DMS79 (cell line): ENCODE results near the gene DGCR2.
"Not testable (repeated sequence)": the region's sequence is repeated elsewhere in the genome, so short reads cannot be mapped to it uniquely, and the experiment has no call there.

Source experiments
- DNase-seq: peaks from one replicate; lab custom pipeline; 2025; lab: John Stamatoyannopoulos, UW

The DGCR2 gene, protein sequence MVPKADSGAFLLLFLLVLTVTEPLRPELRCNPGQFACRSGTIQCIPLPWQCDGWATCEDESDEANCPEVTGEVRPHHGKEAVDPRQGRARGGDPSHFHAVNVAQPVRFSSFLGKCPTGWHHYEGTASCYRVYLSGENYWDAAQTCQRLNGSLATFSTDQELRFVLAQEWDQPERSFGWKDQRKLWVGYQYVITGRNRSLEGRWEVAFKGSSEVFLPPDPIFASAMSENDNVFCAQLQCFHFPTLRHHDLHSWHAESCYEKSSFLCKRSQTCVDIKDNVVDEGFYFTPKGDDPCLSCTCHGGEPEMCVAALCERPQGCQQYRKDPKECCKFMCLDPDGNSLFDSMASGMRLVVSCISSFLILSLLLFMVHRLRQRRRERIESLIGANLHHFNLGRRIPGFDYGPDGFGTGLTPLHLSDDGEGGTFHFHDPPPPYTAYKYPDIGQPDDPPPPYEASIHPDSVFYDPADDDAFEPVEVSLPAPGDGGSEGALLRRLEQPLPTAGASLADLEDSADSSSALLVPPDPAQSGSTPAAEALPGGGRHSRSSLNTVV

DNA sequence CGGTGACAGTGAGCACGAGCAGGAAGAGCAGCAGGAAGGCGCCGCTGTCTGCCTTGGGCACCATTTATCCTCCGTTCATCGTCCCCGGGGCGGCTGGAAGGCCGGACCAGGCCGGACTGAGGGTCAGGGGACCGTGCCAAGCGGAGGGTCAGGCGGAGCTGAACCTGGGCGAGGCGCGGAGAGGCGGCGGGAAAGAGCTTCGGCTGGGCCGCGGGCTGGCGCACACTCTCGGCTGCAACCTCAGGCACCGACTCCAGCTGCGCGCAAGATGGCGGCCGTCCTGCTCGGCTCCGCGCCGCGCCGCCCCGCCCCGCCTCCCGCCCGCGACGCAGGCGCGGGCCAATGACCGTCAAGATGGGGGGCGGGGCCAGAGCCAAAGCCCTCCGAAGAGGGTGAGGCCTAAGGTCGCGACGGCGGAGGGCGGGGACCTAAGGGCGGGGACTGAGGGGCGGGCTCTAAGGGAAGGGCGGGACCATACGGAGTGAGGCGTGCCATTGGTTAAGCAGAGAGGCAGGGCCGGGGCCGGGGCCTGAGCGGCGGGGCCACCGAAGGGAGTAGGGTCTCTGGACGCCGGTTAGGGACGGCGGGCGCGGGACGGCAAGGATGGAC lies at the start of gene DGCR2:
DGCR2 (minus strand) TSS at position 270 of the 609 bp plus-strand sequence; CDS start at position 64, 206 bp downstream.
- peak; percentile 81 for DNase-seq

DNA sequence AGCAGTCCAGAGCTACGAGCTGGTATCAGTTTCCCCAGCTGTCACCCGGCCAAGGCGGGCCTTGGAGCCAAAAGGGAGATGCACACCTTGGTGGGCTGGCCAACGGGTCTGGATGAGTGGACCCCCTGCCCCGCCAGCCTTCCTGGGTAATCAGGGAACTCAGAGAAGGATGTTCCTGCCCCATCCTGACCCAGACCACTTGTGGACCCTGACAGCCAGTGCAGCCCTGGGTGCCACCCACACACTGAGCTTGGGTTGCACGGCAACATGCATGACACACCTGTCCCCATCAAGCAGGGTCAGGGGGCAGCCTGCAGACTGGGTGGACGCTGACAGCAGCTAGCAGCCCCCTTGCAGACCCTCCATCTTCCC lies 47.7 kb upstream of the DGCR2 start:
- DNase-seq = no peak

DNA sequence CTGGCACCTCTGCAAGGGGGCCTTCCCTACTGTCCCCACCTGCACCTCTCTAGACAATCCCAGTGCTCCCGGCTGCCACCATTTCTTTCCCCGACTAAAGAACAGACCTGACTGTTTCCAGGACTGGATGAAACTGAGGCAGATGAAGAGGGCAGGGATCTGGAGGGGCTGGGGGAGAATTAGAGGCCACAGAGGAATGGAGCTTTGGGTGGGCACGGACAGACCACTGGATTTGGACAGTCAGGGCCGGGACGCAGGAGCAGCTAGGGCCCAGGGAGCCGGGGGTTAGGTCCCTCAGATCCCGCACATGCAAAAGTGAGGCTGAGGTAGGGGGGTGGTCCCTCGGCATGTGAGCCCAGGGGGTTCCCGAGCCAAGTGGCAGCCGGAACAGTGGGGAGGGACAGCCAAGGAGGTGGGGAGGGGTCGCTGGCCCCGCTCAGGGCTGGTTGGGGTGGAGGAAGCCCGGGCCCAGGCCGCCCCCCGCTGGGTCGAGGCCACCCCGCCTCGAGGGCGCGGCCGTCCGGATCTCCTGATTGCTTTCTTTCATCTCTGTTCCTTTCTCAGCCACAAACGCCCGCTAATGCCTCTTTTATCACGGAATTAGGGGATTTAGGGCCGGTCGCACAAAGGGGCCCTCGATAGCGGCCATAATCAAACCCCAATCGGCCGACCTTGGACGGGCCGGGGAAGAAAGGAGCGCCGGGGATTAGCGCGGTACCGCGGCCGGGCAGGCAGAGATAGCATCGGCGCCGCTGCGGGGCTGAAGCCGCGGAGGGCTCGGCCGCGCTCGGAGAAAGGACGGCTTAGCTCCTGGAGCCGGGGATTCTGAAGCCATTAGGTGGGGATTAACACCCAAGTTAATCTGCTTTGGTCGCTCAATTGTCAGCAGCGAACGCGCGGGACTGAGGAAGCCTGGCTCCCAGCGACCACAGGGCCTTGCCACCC lies 47.1 kb upstream of the DGCR2 start:
- DNase-seq = no peak

DNA sequence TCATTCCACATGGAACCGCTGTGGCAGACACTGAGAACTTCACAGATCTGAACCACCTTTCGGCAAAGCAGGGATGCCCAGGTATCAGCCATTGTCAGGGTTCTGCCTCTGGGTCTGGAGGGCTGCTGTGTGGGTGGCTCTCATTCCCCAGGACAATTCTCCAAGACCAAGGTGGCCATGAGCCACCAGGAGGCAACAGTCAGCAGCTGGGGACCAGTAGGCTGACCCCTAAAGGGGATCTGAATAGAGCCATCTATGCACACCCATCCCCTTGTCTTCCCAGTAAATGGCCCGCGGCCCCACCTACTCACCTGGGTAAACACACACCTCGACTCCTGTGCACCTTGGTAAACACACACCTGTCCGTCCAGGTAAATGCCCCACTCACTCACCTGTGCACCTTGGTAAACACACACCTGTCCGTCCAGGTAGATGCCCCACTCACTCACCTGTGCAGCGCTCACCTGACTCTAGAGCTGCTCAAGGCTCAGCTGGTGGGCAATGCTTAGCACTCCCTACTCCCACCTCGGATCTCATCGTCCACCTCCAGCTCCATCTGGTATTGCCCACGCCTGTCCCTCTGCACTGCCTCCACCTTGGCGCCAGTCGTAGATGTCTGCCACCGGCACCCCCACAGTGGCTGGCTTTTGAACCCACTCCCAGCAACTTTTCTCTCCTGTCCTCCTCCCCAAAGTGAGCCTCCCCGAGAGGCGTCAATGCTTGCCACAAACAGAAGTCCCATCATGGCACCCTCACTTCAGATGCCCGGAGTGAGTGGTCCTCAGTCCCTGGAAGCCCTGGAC lies 46.1 kb upstream of the DGCR2 start:
- DNase-seq = no peak

DNA sequence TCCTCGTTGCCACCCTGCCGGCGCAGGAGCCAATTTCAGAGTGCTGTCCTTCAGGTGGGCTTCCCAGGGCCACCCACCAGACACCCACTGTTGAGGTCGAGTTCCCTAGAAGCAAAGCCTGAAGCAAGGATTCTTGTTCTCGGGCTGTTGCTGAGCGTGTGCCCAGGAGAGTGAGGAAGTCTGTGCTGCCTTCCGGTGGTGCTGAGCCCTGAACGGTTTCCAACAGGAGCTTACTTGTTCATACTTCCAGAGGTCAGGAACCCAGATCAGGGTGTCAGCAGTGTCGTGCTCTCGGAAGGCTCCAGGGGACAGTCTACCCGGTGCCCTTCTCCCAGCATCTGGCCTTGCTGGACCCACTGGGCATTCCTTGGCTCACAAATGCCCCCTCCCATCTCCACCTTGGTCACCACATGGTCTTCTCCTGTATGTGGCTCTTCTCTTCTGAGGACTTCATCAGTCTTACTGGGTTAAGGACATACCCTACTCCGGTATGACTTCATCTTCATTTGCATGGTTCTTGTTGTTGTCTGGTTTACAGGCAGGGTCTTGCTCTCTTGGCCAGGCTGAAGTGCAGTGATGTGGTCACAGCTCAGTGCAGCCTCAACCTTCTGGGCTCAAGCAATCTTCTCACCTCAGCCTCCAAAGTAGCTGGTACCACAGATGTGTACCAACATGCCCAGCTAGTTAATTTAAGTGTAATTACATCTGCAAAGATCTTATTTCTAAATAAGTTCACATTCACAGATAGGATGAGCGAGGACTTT lies 45.1 kb upstream of the DGCR2 start:
- DNase-seq = no peak

DNA sequence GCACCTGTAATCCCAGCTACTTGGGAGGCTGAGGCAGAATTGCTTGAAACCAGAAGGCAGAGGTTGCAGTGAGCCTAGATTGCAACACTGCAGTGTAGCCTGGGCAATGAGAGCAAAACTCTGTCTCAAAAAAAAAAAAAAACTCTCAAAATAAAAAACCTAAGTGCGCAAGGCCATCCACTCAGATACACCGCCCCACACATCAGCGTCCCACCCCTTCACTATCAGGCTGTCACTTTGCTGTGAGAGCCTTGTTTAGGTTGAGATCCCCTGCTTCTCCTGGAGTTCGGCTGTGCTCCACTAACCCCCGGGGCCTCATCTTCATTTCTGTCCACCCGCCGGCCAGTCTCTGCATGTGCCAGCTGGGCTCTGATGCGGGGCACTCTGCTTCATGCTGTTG lies 44.2 kb upstream of the DGCR2 start:
- no peak for DNase-seq

DNA sequence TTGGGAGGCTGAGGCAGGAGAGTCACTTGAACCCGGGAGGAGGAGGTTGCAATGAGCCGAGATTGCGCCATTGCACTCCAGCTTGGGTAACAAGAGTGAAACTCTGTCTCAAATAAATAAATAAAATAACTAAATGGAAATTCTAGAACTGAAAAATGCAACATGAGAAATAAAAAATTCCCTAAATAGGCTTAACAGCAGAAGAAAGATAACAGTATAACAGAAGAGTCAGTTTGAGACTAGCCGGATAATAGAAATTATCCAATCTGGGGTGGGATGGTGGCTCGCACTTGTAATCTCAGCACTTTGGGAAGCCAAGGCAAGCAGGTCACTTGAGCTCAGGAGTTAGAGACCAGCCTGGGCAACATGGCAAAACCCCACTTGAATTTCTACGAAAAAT lies 42.2 kb upstream of the DGCR2 start:
- DNase-seq = no peak

DNA sequence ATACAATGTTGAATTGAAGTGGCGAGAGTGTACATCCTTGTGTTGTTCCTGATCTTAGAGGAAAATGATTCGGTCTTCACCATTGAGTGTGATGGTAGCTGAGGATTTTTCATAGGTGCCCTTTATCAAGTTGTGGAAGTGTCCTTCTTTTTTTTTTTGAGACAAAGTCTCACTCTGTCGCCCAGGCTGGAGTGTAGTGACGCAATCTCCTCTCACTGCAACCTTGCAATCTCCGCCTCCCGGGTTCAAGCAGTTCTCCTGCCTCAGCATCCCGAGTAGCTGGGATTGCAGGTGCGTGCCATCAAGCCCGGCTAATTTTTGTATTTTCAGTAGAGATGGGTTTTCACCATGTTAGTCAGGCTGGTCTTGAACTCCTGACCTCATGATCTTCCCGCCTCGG lies 36.4 kb upstream of the DGCR2 start:
- DNase-seq = not testable (repeated sequence)

DNA sequence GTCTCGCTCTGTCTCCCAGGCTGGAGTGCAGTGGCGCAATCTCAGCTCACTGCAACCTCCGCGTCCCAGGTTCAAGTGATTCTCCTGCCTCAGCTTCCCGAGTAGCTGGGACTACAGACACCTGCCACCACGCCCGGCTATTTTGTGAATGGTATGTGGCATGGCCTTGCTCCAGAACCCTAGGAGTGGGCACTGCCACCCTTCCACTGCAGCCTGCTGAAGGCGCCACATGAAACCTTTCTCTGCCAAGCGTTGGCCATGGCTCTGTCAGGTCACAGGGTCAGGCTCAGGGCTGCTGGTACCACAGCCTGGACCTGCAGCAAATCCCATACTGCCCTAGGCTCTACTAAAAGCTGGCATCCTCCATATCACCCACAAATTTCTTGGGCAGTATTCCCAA lies 33.9 kb upstream of the DGCR2 start:
- not testable (repeated sequence) for DNase-seq

DNA sequence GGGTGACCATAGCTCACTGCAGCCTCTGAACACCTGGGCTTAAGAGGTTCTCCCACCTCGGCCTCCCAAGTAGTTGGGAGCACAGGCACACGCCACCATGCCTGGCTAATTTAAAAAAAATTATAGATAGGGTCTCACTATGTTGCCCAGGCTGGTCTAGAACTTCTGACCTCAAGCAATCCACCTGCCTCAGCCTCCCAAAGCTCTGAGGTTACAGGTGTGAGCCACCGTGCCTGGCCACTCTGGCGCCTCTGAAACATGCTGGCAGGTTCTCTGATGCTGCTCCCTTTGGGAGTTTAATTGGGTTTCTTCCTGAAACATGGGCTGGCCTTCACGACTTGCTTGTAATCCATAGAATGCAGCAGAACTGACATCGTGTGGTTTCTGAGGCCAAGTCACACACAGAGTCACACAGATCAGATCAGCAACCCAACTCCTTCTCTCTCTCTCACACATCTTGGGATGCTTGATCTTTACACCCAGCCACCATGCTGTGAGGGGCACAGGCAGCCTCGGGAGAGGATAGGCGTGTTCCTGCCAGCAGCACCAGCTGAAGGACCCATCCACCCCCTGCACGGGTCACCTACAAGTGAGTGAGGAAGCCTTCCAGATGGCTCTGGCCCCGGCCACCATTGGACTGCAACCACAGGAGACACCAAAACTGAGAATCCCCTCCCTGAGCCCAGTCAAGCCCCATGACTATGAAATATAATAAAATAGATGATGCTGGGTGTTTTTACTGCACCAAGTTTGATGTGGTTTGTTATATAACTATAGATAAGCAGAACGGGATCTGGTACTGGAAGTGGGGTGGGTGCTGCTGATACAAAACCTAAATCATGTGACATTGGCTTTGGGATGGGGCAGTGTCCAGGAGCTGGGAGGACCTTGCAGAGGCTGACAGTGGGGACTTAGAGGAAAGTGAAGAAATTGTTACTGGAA lies 31.0 kb upstream of the DGCR2 start:
- DNase-seq = no peak

DNA sequence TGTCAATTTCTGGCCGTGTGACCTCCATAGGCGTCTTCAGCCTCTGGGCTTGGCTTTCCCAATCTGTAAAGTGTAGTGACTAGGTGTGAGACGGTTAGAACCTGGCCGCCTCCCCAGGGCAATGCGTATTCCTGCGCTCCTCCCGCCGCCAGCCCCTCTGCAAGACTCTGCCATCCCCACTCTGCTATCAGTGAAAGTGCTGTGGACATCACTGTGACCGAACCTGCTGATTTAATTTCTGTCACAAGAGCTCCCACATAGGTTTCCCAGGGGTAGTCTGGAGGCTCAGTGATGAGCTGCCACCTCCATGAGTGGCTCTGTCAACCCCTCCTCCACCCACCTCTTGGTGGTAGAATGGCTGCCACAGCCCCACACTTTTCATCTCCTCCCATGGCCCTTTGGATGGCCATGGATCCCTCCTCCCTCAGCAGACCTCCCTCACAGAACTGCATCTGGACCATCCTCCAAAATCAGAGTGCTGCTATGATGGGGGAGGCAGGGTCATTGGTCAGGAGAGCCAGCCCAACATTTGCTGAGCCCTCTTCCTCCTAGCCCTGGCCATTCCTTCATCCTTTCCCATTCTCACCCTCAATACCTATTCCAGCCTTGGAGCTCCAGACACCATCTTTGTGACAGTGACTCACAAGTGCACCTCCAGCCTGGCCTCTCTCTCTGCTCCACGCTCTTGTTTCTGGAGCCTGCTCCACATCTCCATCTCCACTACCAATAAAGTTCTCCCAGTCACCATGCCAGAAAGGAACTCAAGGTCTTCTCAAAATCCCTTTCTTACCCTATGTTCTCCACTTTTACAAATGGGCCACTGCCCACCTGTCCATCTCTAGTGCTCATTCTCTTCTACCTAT lies 29.3 kb upstream of the DGCR2 start:
- no peak for DNase-seq

DNA sequence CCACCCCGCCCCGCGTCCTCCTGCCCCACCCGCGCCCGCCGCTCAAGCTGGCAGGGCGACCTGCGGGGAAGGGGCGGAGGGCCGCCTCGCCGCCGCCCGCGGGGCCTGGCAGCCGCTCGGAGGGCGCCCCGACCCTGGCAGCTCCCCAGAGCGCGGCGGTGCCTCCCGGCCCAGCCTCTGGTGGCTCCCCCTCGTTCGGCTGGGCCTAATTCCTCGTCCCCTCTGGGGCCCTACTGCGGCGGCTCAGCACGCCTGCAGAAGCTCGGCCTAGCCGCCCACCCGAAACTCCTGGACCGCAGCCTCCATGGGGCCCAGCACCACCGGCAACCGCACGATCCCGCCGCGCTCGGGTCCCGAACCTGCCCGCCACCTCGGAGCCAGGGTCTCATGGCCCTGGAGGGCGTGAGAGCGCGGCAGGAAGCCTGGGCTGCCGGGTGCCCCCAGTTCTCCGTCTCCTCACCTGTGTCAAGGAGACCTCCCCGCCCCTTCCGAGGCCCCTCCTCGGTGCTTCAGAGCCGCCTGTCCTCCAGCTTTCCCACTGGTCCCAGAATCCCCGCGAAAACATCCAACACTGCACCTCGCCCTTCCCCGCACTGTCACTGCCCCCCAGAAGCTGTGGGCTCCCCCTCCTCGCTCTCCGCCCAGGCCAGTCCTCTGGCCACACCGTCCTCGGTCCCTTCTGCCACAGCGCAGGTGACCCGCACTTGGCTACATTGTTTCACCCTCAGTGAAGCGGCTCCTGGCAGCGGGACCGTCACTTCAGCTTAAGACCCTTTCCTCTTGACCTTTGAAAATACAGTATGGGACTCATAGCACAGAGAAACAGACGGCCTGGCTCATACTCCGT lies 28.5 kb upstream of the DGCR2 start:
- DNase-seq = no peak

DNA sequence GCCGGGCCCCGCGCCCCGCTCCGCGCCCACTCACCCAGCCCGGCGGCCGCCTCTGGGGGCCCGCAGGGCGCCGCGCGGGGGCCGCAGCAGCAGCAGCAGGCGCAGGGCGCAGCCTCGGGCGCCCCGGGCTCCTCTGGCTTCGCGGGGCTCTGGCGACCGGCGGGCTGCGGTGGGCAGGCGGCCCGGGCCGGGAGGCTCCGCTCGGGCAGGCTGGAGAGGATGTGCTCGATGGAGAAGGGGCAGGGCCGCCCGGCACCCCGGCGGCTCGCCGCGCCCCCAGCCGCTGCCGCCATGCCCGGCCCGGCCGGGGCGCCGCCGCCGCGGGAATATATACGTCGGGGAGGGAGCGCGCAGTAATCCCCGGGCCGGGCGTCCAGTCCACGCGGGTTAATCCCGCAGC lies 27.8 kb upstream of the DGCR2 start, which contains the start of gene GSC2:
GSC2 (minus strand) TSS at position 302 of the 400 bp plus-strand sequence; CDS start at position 293, 9 bp downstream.
- DNase-seq = no peak

DNA sequence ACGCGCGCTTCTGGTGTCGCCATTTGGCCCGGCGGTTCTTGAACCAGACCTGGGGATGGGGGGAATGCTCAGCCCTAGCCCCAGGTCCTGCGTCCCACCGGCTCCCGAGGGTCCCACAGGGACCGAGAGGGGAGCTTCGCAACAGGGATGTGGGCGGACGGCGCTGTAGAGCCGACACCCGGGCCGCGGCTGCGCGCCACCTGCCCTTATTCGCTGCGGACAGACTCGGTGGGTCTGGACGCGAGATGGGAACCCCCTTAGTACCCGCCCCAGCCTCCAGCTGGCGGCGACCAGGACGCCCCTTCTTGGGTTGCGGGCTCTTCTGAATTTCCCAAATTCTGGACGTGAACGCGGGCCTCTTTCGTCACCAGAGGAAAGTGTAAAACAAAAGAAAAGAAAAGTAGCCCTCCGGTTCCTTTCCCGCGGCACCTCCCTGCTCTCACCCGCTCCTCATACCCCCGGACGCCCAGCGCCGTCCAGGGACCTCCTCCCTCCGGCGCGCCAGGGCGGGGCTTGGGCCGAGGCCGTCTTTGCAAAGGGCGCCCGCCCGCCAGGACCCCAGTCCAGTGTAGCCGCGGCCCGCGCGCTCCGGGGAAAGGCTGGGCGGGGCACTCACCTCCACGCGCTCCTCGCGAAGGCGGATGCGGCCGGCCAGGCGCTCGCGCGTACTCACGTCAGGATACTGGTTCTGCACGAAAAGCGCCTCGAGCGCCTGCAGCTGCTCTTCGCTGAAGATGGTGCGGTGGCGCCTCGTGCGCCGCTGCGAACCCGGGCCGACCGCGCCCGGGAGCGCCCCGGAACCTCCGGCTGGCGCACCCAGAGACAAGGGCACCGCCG lies 27.1 kb upstream of the DGCR2 start:
- no peak for DNase-seq

DNA sequence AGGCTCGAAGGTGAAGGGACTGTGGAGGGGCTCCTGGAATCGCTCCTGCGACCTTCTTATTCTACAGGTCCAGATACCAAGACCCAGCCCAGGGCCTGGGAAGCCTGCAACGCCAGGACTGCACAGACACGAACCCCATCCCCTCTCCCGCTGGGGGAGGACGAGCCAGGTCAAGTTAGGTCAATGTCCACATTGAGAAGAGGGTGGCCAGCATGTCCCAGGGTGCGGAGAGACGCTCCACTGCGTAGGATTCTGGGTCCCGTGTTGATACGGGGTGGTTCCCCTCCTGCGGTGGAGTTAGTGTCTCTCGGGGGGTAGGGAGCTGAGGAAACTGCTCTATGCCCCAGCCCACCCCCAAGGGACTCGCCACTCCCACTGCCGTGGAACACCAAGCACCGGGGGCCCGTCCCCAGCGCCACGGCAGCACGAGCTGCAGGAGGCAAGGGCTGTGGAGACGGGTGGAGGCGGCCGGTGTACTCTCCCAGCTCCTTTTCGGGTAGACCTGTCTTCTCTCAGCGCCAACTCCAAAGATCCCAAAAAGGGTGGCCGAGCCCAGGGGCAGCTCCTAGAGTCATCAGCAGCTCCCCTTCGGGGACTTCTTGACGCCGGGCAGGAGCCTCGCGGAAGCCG lies 26.3 kb upstream of the DGCR2 start:
- no peak for DNase-seq

DNA sequence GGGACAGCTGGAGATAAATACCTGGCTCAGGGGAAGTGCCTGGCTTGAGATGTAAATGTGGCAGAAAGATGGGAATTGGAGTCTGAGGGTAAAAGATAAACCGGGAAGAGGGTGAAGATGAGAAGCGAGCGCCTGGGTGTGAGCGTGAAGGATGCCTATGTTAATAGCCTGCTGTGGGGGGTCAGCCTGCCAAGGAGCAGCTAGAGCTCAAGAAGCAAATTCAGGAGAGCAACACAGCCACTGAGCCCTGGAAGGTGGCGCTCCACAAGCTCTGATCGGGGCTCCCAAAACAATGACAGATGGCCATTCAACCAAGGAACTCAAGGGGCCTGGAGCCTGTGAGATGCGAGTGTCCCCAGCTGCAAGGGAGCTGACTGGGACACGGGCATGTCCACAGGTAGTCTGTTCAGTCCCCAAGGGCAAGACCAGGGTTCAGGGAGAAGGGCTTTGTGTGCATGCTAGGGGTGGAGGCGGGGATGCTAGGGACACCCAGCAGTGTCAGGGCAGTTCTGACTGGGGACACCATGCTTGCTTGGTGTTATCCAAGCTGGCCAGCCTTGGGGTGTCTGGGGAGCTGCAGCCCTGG lies 25.1 kb upstream of the DGCR2 start:
- no peak for DNase-seq
